ENCODE results near the gene PSMC3IP. TPM values are rescaled to one million over a fixed set of nuclear protein-coding genes. Genes with fewer than 3 reads are reported as not detected.
"Not testable (repeated sequence)": the region's sequence is repeated elsewhere in the genome, so short reads cannot be mapped to it uniquely, and the experiment has no call there.

PSMC3IP gene, protein sequence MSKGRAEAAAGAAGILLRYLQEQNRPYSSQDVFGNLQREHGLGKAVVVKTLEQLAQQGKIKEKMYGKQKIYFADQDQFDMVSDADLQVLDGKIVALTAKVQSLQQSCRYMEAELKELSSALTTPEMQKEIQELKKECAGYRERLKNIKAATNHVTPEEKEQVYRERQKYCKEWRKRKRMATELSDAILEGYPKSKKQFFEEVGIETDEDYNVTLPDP
- total RNA-seq, result 23.3 and 26.6 TPM in 2 replicates

DNA sequence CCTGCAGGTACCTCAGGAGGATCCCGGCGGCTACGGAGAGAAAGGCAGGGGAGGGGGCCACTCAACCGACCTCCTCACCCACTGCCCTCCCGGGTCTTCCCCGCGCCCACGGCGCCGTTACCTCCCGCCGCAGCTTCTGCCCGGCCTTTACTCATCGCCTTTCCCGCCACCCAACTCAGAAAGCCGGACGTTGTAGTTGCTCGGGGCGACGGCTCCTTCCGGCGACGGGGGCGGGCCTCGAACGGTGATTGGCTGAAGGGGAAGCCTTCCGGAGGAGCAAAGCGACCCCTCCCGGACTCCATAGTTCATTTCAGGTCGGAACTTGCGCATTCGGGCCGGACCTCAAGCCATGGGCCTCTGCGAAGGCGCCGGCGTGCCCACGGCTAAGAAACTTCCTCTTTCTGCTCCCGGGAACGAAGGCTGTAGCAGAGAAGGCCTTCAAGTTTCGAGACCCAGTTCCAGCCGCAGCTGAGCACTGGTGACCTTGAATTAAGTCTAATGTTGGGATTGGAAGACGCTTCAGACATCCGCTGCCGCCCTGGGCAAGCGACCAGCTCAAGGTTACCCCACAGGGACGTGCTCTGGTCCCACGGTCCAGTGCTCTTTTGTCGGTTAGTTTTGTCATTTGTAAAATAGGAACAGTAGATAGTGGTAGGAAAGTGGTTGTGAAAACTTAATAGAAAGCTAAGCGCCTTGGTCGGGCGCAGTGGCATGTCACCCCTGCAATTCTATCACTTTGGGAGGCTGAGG is at the start of gene PSMC3IP:
Gene PSMC3IP (minus strand): TSS at position 198 of the 750 bp plus-strand sequence. CDS start 43 bp downstream, at position 155.
- peaks cover 20% of the 10 kb centered on the region for H3K4me1 Mint-ChIP-seq (ENCODE audit: low read depth)
- intact Hi-C loops (cut with micrococcal nuclease), result loop anchor here (1.0 to 10.0 kb wide), 5 partner anchors 10 to 417 kb away; partner anchors contain the start of genes MLX, PLEKHH3, RAMP2 and RETREG3
- no peaks in the 10 kb centered on the region for H3K27me3 Mint-ChIP-seq (ENCODE audit: low read depth)
- no peaks in the 10 kb centered on the region for H3K9me3 Mint-ChIP-seq
- H3K27ac Mint-ChIP-seq, result peak within 1 kb of the TSS; percentile 96
- H3K4me3 Mint-ChIP-seq (ENCODE audit: low read depth), result peak within 1 kb of the TSS; percentile 97
- DNase-seq (ENCODE audit: low spot score), result peak; percentile 92
- peaks cover 55% of the 10 kb centered on the region for H3K36me3 Mint-ChIP-seq (ENCODE audit: low read depth)

DNA sequence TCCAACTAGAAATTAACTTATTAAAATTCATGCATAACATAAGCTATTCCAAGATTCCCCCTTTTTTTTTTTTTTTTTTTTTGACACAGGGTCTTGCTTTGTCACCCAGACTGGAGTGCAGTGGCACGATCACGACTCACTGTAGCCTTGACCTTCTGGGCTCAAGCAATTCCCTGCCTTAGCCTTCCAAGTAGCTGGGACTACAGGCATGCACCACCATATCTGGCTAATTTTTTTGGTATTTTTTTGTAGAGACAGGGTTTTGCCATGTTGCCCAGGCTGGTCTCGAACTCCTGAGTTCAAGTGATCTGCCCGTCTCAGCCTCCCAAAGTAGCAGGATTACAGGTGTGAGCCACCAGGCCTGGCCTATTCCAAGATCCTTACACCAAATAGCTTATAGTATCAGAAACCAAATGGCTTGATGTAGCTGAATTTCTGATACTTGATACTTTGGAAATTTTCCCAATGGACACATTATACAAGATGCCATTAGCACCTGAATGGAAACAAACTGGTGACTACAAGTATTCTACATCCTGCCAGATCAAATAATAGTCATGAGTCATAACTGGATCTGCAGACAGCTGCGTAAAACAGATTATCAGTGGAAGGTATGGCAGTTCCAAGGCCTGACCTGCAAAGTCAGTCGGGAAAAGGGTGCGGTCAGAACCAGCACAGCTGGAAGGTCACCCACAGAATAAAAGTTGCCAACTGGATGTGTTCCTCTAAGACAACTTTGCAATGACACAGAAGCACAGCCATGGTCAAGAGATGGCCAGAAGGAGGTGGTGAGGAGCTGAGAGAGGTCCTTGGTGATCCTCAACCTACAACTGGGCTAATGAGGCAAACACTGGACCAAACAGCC is 46.4 kb upstream of the PSMC3IP start:
- Mint-ChIP-seq H3K9me3 (no peaks in the 10 kb centered on the region), H3K4me3 (ENCODE audit: low read depth) (no peak overlapping the region), H3K27ac (no peak overlapping the region), H3K4me1 (ENCODE audit: low read depth) (peaks cover 2% of the 10 kb centered on the region), H3K36me3 (ENCODE audit: low read depth) (no peaks in the 10 kb centered on the region), H3K27me3 (ENCODE audit: low read depth) (peaks cover 7% of the 10 kb centered on the region)
- DNase-seq (ENCODE audit: low spot score), result no peak
- intact Hi-C loops (cut with micrococcal nuclease), result no loop called here

DNA sequence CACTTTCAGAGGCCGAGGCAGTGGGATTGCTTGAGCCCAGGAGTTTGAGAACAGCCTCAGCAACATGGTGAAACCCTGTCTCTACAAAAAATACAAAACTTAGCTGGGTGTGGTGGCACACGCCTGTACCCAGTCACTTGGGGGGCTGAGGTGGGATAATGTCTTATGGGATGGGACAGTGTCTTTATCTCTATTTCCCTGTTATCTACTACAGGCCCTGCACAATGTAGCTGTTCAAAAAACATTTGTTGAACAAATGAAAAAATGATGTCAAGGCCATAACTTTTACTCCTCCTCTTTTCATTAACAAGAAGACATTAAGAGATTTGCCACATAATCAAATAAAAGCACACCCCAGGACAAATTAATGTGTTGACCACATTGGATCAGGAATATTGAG is 45.7 kb upstream of the PSMC3IP start:
- Mint-ChIP-seq H3K4me3 (ENCODE audit: low read depth) (no peak overlapping the region), H3K4me1 (ENCODE audit: low read depth) (peaks cover 7% of the 10 kb centered on the region), H3K36me3 (ENCODE audit: low read depth) (no peaks in the 10 kb centered on the region), H3K9me3 (no peaks in the 10 kb centered on the region), H3K27ac (no peak overlapping the region), H3K27me3 (ENCODE audit: low read depth) (peaks cover 7% of the 10 kb centered on the region)
- DNase-seq (ENCODE audit: low spot score), result no peak
- intact Hi-C loops (cut with micrococcal nuclease), result no loop called here

DNA sequence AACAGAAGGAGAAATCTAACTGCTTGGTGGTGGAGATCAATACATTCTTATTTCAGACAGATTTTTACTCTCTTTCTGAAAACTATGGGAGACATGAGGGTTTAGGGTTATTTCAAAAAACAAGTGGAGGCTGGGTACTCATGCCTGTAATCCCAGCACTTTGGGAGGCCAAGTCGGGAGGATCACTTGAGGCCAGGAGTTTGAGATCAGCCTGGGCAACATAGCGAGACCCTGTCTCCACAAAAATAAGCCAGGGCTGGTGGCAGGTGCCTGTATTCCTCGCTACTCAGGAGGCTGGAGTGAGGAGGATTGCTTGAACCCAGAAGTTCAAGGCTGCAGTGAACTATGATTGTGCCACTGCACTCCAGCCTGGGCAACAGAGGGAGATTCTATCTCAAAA is 44.5 kb upstream of the PSMC3IP start:
- H3K9me3 Mint-ChIP-seq; DNase-seq (ENCODE audit: low spot score); H3K27ac Mint-ChIP-seq; H3K36me3 Mint-ChIP-seq (ENCODE audit: low read depth); H3K4me3 Mint-ChIP-seq (ENCODE audit: low read depth); H3K27me3 Mint-ChIP-seq (ENCODE audit: low read depth); H3K4me1 Mint-ChIP-seq (ENCODE audit: low read depth); intact Hi-C loops (cut with micrococcal nuclease): not testable (repeated sequence)

DNA sequence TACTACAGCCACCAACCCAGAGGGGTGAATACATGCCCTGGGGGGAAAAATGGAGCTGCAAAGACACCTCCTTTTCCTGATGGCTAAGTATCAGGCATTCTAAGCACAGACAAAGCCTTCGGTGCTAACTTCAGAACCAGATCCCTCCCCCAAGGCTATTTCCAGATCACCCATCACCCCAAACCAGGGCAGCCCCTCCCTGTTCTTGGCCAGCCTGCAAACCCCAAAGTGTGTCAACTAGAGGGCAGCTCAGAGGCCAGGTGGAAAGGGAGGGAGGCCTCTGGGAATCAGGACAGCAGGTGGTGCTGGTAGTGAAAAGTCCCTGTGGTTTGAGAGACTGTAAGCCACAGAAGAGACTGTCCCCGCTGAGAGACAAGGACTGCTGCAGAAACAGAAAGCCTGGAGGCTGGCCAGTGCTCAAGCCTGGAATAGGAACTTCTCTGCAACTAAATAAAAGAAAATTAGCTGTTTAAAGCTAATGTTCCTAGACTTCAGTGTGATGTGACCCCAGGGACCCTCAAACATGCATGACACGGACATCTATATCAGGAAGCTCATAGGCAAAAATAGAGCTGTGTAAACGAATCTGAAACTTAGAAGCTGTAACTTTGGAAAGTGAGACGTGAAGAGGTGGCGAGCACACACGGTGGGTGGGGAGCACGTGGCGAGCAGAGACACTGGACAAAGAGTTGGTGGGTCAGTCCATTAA is 41.1 kb upstream of the PSMC3IP start:
- DNase-seq (ENCODE audit: low spot score), result no peak
- intact Hi-C loops (cut with micrococcal nuclease), result no loop called here
- no peak overlapping the region for H3K27ac Mint-ChIP-seq
- H3K36me3 Mint-ChIP-seq (ENCODE audit: low read depth), result peaks cover 24% of the 10 kb centered on the region
- no peak overlapping the region for H3K4me3 Mint-ChIP-seq (ENCODE audit: low read depth)
- H3K9me3 Mint-ChIP-seq, result no peaks in the 10 kb centered on the region
- peaks cover 5% of the 10 kb centered on the region for H3K27me3 Mint-ChIP-seq (ENCODE audit: low read depth)
- peaks cover 7% of the 10 kb centered on the region for H3K4me1 Mint-ChIP-seq (ENCODE audit: low read depth)

DNA sequence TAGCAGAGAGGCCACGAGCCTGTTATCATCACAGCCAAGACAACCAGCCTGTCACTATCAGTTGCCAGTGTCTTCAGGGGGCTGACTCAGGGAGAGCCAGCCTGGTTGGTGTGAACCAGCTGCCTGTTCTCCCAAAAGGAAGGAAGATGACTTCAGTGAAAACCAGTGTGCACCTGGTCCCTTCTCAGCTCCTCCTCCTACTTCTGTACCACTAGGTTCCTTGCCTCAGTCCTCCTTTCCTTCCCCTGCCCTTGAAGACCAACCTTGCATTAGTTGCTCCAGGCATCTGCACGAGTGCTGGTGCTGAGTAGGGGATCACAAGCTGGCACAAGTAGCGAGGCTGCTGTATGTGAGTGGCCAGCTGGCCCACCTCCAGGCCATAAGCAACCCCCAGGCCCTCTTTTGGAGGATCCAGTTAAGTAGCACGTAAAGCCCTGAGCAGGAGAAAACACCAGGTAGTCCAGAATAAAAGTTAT is 40.5 kb upstream of the PSMC3IP start:
- Mint-ChIP-seq H3K36me3 (ENCODE audit: low read depth) (peaks cover 27% of the 10 kb centered on the region), H3K27ac (no peak overlapping the region), H3K27me3 (ENCODE audit: low read depth) (peaks cover 5% of the 10 kb centered on the region)

DNA sequence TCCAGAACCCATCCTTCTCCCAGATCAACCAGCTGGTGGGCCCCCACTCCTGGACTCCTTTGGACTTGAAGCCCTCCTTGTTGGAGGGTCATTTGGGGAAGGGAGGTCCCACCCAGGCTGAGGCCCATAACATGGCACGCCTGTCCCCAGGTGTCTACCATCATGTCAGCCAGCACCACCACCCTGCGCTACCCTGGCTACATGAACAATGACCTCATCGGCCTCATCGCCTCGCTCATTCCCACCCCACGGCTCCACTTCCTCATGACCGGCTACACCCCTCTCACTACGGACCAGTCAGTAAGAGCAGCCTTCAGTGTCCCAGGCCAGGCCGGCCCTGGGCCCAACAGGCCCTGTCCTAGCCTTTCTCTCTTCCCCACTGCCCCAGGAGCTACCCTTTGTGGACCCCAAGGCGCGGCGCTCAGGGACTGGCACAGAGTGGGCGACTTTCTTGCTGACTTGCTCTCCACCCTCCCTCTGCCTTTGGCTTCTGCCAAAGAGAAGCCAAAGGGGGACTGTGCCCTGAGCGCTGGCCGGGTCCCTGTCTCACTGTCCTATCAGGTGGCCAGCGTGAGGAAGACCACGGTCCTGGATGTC is 36.3 kb upstream of the PSMC3IP start:
- intact Hi-C loops (cut with micrococcal nuclease), result no loop called here
- peaks cover 5% of the 10 kb centered on the region for H3K4me1 Mint-ChIP-seq (ENCODE audit: low read depth)
- no peak for DNase-seq (ENCODE audit: low spot score)
- peaks cover 43% of the 10 kb centered on the region for H3K36me3 Mint-ChIP-seq (ENCODE audit: low read depth)
- no peak overlapping the region for H3K4me3 Mint-ChIP-seq (ENCODE audit: low read depth)
- no peak overlapping the region for H3K27ac Mint-ChIP-seq
- H3K27me3 Mint-ChIP-seq (ENCODE audit: low read depth), result no peaks in the 10 kb centered on the region
- no peaks in the 10 kb centered on the region for H3K9me3 Mint-ChIP-seq

More for the DNA sequence above, 40.5 kb upstream of the PSMC3IP start:
- no peak for DNase-seq (ENCODE audit: low spot score)
- no peak overlapping the region for H3K4me3 Mint-ChIP-seq (ENCODE audit: low read depth)
- intact Hi-C loops (cut with micrococcal nuclease), result no loop called here
- peaks cover 7% of the 10 kb centered on the region for H3K4me1 Mint-ChIP-seq (ENCODE audit: low read depth)
- no peaks in the 10 kb centered on the region for H3K9me3 Mint-ChIP-seq

DNA sequence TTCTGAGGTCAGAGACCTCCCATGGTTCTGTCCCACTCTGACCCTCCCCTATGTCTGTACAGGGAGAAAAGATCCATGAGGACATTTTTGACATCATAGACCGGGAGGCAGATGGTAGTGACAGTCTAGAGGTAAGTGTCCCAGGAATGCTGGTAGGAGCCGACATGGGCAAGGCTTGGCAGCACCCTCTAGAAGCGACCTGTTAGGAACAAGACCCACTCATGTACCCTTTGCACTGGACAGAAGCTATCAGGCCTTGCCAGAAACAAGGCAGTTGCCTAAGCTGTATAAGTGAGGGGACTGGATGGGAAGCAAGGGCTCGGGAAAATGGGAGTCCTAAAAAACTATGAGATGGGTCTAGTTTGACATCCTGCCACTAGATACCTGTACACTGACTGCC is 34.5 kb upstream of the PSMC3IP start:
- DNase-seq (ENCODE audit: low spot score), result no peak
- H3K36me3 Mint-ChIP-seq (ENCODE audit: low read depth), result peaks cover 43% of the 10 kb centered on the region
- no peaks in the 10 kb centered on the region for H3K9me3 Mint-ChIP-seq
- peaks cover 11% of the 10 kb centered on the region for H3K4me1 Mint-ChIP-seq (ENCODE audit: low read depth)
- no peak overlapping the region for H3K27ac Mint-ChIP-seq
- intact Hi-C loops (cut with micrococcal nuclease), result no loop called here
- no peak overlapping the region for H3K4me3 Mint-ChIP-seq (ENCODE audit: low read depth)
- no peaks in the 10 kb centered on the region for H3K27me3 Mint-ChIP-seq (ENCODE audit: low read depth)

DNA sequence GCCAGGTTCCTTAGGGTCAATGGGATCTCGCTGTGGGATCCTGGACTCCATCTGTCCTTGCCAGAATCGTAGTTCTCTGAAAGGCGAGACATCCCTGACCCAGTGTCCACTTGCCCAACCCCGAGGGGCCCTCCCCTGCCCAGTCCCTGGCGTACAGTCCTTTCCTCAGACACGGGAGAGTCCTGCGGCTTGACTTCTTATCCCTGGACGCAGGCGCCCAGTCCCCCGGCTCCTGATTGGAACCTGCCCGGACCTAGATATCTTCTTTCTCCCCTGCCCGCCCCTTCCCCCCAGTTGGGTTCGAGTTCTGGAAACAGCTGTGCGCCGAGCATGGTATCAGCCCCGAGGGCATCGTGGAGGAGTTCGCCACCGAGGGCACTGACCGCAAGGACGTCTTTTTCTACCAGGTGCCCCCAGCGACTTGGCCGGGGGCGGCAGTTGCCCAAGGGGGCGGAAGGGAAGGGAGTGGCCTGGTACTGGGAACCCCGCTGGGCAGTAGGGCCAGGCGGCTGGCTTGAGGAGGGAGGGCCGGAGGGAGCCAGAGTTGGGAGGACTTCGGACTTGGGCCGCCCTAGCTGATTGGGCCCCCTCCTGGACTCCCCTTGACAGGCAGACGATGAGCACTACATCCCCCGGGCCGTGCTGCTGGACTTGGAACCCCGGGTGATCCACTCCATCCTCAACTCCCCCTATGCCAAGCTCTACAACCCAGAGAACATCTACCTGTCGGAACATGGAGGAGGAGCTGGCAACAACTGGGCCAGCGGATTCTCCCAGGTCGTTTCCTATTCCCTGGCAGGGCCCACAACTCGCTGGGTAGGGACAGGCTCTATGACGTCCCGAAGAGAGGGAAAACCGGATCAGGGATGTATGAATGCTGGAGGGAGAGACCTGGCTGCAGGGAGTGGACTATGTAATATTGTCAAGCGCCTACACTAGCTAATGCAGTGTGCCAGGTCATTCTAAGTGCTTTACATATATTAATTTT is 32.6 kb upstream of the PSMC3IP start:
- not testable (repeated sequence) for H3K9me3 Mint-ChIP-seq
- H3K36me3 Mint-ChIP-seq (ENCODE audit: low read depth), result peaks cover 43% of the 10 kb centered on the region

DNA sequence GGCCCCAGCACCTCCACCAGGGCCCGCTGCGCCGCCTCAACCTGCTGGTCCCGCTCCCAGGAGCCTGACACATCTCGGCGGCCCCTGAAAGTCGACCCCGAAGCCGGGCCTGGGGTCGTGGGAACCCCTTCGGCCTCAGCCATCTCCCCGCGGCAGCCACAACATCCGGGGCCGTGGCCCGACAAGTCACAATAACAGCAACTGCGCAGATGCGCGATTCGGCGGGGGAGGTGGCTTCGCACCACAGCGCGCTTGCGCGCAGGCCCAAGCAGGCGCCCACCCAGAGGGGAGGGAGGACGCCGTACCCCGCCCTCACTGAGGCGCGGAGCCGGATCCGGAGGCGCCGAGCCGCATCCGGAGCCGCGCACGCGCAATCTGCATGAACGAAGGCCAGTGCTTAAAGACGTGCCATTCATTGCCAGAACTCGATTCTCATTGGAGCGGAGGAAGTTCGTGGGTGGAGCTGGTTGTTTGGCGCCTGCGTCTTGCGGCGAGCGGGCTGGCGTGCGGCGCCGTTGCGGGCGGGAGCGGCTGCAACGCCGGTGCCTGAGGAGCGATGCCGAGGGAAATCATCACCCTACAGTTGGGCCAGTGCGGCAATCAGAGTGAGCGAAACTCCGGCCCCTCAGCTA is 31.8 kb upstream of the PSMC3IP start, which contains the start of the genes RETREG3 and TUBG1:
Gene RETREG3 (minus strand): TSS at position 193 of the 632 bp plus-strand sequence. CDS start 50 bp downstream, at position 143.
Gene TUBG1 (plus strand): TSS at position 502 of the 632 bp plus-strand sequence. CDS start 55 bp downstream, at position 557.
- Mint-ChIP-seq H3K27me3 (ENCODE audit: low read depth) (no peaks in the 10 kb centered on the region), H3K27ac (peak within 1 kb of the TSS; percentile 92), H3K9me3 (no peaks in the 10 kb centered on the region), H3K4me1 (ENCODE audit: low read depth) (peaks cover 19% of the 10 kb centered on the region), H3K36me3 (ENCODE audit: low read depth) (peaks cover 40% of the 10 kb centered on the region), H3K4me3 (ENCODE audit: low read depth) (peak within 1 kb of the TSS; percentile 98)
- intact Hi-C loops (cut with micrococcal nuclease), result loop anchor here (1.0 to 2.0 kb wide), 3 partner anchors 31 to 68 kb away; partner anchors contain the start of gene COASY
- peak; percentile 100 for DNase-seq (ENCODE audit: low spot score)

More for the DNA sequence above, 32.6 kb upstream of the PSMC3IP start:
- peaks cover 19% of the 10 kb centered on the region for H3K4me1 Mint-ChIP-seq (ENCODE audit: low read depth)
- intact Hi-C loops (cut with micrococcal nuclease), result loop anchor here (1.0 to 2.0 kb wide), 3 partner anchors 32 to 67 kb away; partner anchors contain the start of gene COASY
- H3K4me3 Mint-ChIP-seq (ENCODE audit: low read depth), result peak overlapping the region; percentile 98
- not testable (repeated sequence) for H3K27me3 Mint-ChIP-seq (ENCODE audit: low read depth)
- H3K27ac Mint-ChIP-seq, result peak overlapping the region; percentile 92
- peak; percentile 32 for DNase-seq (ENCODE audit: low spot score)

All from activated T-helper 2 cell treated with anti-CD3 and anti-CD28 coated beads, Interferon-gamma antibody, Interleukin-2, Interleukin-4, amounts not matched to agents 10 μg/mL and 5 μg/mL and 100 μg/mL, durations not matched to agents 14 hours and 24 hours and 36 hours (primary cell).